ENCODE measurements around the gene TMEM40. TPM values are rescaled to one million over a fixed set of nuclear protein-coding genes. Genes with fewer than 3 reads are reported as not detected.
A peak's percentile ranks its signal among the peaks of the same experiment; 100 is the strongest.

Gene TMEM40
- total and polyA plus RNA-seq, 9 of the 15 experiments (the other 6 are each of a cell fraction or from before 2014, with no cell fraction given), result 0.11 to 0.31 (median 0.14) TPM; not detected in 6

DNA sequence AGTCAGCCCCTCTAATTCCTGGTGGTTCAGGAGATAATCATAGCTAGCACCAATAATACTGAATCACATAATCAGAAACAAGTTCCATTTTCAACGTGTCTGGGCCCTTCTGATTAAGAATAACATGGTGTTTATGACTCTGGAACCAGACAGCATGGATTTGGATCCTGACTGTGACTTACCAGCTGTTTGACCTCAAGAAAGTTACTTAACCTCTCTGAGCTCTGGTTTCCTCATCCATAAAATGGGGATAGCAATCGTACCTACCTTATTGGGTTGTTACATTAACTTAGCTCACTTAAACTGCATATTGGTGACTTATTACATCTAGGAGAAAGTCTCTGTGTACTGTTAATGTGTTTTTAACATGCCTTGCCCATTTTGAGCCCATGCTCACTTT is 10.7 kb upstream of the TMEM40 start:
- Histone ChIP-seq H4K20me1 (replicated peaks; ENCODE audit: control insufficient read depth, insufficient read depth, low read length) (no peaks in the 10 kb centered on the region), H3K4me1 (replicated peaks in 1 of 2; ENCODE audit: control insufficient read depth in 2 of 2, insufficient read depth in 2 of 2, low read length in 2 of 2) (peaks cover 0 to 9% of the 10 kb centered on the region in 2 experiments; a peak in 3 of 5 replicates), H3K9me3 (replicated peaks; ENCODE audit: control insufficient read depth, insufficient read depth, low read depth, low read length) (0 out of 2 replicates have a peak, but pooled peaks cover 1% of the 10 kb centered on the region), H2AFZ (ENCODE audit: low read depth, low read length) (peak overlapping the region; percentile 89; the same call in 1 of the 2 replicates), H3K36me3 (ENCODE audit: control insufficient read depth, insufficient read depth, low read length) (no peaks in the 10 kb centered on the region), H3K4me2 (ENCODE audit: insufficient read depth, low read length) (no peak overlapping the region), H3K9ac (ENCODE audit: insufficient read depth in 1 of 2, low read depth in 2 of 2, low read length in 2 of 2) (no peak overlapping the region), H3K4me3 (no peak overlapping the region), H3K27ac (ENCODE audit: extremely low read depth, low read depth, low read length) (no peak overlapping the region), H3K9me1 (ENCODE audit: control insufficient read depth, insufficient read depth, low read length) (no peaks in the 10 kb centered on the region), H3K27me3 (ENCODE audit: control insufficient read depth in 2 of 2, insufficient read depth in 2 of 2, low read length in 2 of 2) (peaks cover 16 to 45% of the 10 kb centered on the region in 2 experiments), H3K79me2 (ENCODE audit: control insufficient read depth, insufficient read depth, low read length) (no peaks in the 10 kb centered on the region)
- DNase-seq (ENCODE audit: extremely low read depth in 1 of 4, low spot score in 3 of 4), result no peak
- ChIA-PET POLR2A (no interaction called here), CTCF (ENCODE audit: low intra/inter-chr PET ratio) (no interaction called here)
- no peak for FAIRE-seq
- TF ChIP-seq ADNP (tag; IDR thresholded peaks at IDR 0.05), result peak; percentile 74
- TF ChIP-seq, protein P1, sequence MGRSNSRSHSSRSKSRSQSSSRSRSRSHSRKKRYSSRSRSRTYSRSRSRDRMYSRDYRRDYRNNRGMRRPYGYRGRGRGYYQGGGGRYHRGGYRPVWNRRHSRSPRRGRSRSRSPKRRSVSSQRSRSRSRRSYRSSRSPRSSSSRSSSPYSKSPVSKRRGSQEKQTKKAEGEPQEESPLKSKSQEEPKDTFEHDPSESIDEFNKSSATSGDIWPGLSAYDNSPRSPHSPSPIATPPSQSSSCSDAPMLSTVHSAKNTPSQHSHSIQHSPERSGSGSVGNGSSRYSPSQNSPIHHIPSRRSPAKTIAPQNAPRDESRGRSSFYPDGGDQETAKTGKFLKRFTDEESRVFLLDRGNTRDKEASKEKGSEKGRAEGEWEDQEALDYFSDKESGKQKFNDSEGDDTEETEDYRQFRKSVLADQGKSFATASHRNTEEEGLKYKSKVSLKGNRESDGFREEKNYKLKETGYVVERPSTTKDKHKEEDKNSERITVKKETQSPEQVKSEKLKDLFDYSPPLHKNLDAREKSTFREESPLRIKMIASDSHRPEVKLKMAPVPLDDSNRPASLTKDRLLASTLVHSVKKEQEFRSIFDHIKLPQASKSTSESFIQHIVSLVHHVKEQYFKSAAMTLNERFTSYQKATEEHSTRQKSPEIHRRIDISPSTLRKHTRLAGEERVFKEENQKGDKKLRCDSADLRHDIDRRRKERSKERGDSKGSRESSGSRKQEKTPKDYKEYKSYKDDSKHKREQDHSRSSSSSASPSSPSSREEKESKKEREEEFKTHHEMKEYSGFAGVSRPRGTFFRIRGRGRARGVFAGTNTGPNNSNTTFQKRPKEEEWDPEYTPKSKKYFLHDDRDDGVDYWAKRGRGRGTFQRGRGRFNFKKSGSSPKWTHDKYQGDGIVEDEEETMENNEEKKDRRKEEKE (IDR thresholded peaks at IDR 0.05; ENCODE audit: borderline replicate concordance in 1 of 2, control insufficient read depth in 1 of 2, low read depth in 2 of 2, low read length in 1 of 2), result no peak
- peak; percentile 96 for TF ChIP-seq RBM25 (IDR thresholded peaks at IDR 0.05; ENCODE audit: low read depth, low read length, severe bottlenecking)
- TF ChIP-seq, protein P2, sequence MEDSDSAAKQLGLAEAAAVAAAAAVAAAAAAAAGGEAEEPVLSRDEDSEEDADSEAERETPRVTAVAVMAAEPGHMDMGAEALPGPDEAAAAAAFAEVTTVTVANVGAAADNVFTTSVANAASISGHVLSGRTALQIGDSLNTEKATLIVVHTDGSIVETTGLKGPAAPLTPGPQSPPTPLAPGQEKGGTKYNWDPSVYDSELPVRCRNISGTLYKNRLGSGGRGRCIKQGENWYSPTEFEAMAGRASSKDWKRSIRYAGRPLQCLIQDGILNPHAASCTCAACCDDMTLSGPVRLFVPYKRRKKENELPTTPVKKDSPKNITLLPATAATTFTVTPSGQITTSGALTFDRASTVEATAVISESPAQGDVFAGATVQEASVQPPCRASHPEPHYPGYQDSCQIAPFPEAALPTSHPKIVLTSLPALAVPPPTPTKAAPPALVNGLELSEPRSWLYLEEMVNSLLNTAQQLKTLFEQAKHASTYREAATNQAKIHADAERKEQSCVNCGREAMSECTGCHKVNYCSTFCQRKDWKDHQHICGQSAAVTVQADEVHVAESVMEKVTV (CRISPR knock-in tag; IDR thresholded peaks at IDR 0.05), result no peak
- TF ChIP-seq ZFP36 (IDR thresholded peaks at IDR 0.05; ENCODE audit: low read depth, low read length, partially characterized antibody), result peak; percentile 72
- TF ChIP-seq SMARCA5 (IDR thresholded peaks at IDR 0.05), result peak; percentile 64
- no peak for TF ChIP-seq FOXP1 (CRISPR knock-in tag; IDR thresholded peaks at IDR 0.05)
- no peak for TF ChIP-seq BACH1 (tag; IDR thresholded peaks at IDR 0.05)
- 0 out of 4 replicates have a peak, but pooled peaks of 1 of the 2 experiments have one; percentile 10 for TF ChIP-seq RCOR1 (IDR thresholded peaks at IDR 0.05; ENCODE audit: borderline replicate concordance in 1 of 2, low read depth in 2 of 2, low read length in 2 of 2)
- TF ChIP-seq HDAC2 (IDR thresholded peaks at IDR 0.05), result peak; percentile 18; the same call in 1 of the 2 replicates
- peak; percentile 90 for TF ChIP-seq BCOR (IDR thresholded peaks at IDR 0.05)
- TF ChIP-seq KDM1A (IDR thresholded peaks at IDR 0.05), result peak; percentile 49 to 68
- 12% methylated on average over 2 of the region's 2 CpGs for WGBS (ENCODE audit: insufficient coverage, low coverage, missing lambda C conversion rate)
- BruUV-seq (replicated peaks), result no TSS peak
- in situ Hi-C loops (cut with MboI) (no loop called here), intact Hi-C loops (cut with micrococcal nuclease) (loop anchor here (1.0 kb wide), 1 partner anchor 63 kb away; no protein-coding TSS in a partner anchor)
- ATAC-seq, result no peak
